ENCODE data around the gene ST8SIA3. TPM values are rescaled to one million over a fixed set of nuclear protein-coding genes. Genes with fewer than 3 reads are reported as not detected.

ST8SIA3 gene
- total and polyA plus RNA-seq, 2 of the 4 experiments (the other 2 are of a cell fraction): not detected

DNA sequence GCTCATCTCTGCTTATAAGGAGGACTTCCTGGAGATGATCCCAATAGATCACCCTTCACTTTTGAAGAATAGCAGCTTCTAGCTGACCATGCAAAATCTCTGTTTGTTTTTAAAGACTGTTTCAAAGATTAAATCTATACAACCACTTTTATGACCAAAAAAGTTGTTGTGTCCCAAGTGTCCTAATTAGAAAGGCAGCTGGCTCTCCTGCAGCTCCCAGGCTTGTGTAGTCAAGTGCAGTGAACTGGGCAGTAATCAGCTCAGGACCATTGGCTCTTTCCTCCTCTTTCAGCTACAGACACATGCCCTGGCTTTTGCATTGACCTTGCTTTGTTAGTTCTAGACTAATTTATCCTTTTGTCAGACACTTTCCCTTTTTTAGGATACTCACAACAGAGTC, 10.4 kb downstream of the ST8SIA3 start:
- ChIA-PET CTCF (no interaction called here), POLR2A (ENCODE audit: unreplicated experiment) (no interaction called here)
- H3K36me3 ChIP-seq (ENCODE audit: control insufficient read depth, insufficient read depth, low read length): no peaks in the 10 kb centered on the region
- H4K91ac ChIP-seq (ENCODE audit: insufficient read depth, low read depth, low read length): no peak overlapping the region
- no peak overlapping the region for H2BK15ac ChIP-seq (ENCODE audit: low read depth, low read length)
- no peak overlapping the region for H2AK9ac ChIP-seq (replicated peaks; ENCODE audit: low read depth, low read length, poor library complexity)
- H3K4me2 ChIP-seq (ENCODE audit: low read depth, low read length): no peak overlapping the region
- dilution Hi-C loops (cut with HindIII; ENCODE audit: low sequenced_read_pairs, unreplicated experiment) (no loop called here), in situ Hi-C loops (cut with MboI; ENCODE audit: low sequenced_read_pairs) (no loop called here), intact Hi-C loops (cut with micrococcal nuclease) (no loop called here)
- no peak overlapping the region for H3K18ac ChIP-seq (ENCODE audit: low read depth, low read length)
- no TSS peak for BruUV-seq (replicated peaks)
- no peak overlapping the region for H3K23ac ChIP-seq (ENCODE audit: low read depth, low read length)
- H3K14ac ChIP-seq (replicated peaks; ENCODE audit: low read depth, low read length): no peak overlapping the region
- DNase-seq: no peak
- TF ChIP-seq SMC3 (IDR thresholded peaks at IDR 0.05; ENCODE audit: low read depth, low read length): no peak
- no peak for TF ChIP-seq RAD21 (IDR thresholded peaks at IDR 0.05; ENCODE audit: low read length)
- TF ChIP-seq RCOR1 (IDR thresholded peaks at IDR 0.05; ENCODE audit: insufficient replicate concordance, low read length): no peak
- TF ChIP-seq MAZ (IDR thresholded peaks at IDR 0.05; ENCODE audit: borderline replicate concordance, low read depth, low read length): no peak
- no peak for TF ChIP-seq NFE2L2 (IDR thresholded peaks at IDR 0.05; ENCODE audit: low read depth, low read length)
- H3K4ac ChIP-seq (ENCODE audit: low read depth, low read length): no peak overlapping the region
- H3K27me3 ChIP-seq (ENCODE audit: control insufficient read depth, insufficient read depth, low read length): no peaks in the 10 kb centered on the region
- no peak for ATAC-seq (ENCODE audit: low read depth)
- no peaks in the 10 kb centered on the region for H4K20me1 ChIP-seq (ENCODE audit: insufficient read depth, low read length)
- no peak overlapping the region for H3K9ac ChIP-seq (ENCODE audit: low read depth, low read length)
- no peaks in the 10 kb centered on the region for H3K79me1 ChIP-seq (ENCODE audit: low read depth in 1 of 2, low read length in 2 of 2)
- no peaks in the 10 kb centered on the region for H3K9me3 ChIP-seq (ENCODE audit: control insufficient read depth, insufficient read depth, low read length)
- no peak overlapping the region for H2BK120ac ChIP-seq (ENCODE audit: low read depth, low read length)
- no peak overlapping the region for H2BK20ac ChIP-seq (ENCODE audit: low read depth, low read length)
- no peak overlapping the region for H2BK5ac ChIP-seq (ENCODE audit: low read depth, low read length, poor library complexity, severe bottlenecking)
- no peak overlapping the region for H2AFZ ChIP-seq (replicated peaks; ENCODE audit: low read length, poor library complexity)
- H3K56ac ChIP-seq (ENCODE audit: extremely low read depth, insufficient read depth, low read length): no peak overlapping the region
- H4K5ac ChIP-seq (ENCODE audit: low read depth, low read length): no peak overlapping the region
- H3K9me1 ChIP-seq (ENCODE audit: insufficient read depth, low read length): no peaks in the 10 kb centered on the region
- no peak overlapping the region for H2AK5ac ChIP-seq (ENCODE audit: low read depth, low read length)
- no peaks in the 10 kb centered on the region for H3K4me1 ChIP-seq (ENCODE audit: control insufficient read depth, insufficient read depth, low read length)
- H3K4me3 ChIP-seq (ENCODE audit: insufficient read depth, low read depth, low read length): no peak overlapping the region
- H4K8ac ChIP-seq (ENCODE audit: low read depth in 2 of 2, low read length in 2 of 2): no peak overlapping the region
- H3K27ac ChIP-seq (ENCODE audit: insufficient read depth, low read length): no peak overlapping the region

All from IMR-90 (cell line).